Measurements from ENCODE around the gene CARD11.

Gene CARD11

GRCh38 chr7:2999078-2999500 is 44.6 kb downstream of the CARD11 start:
- no peaks in the 10 kb centered on the region for H3K36me3 ChIP-seq
- no peaks in the 10 kb centered on the region for H3K27me3 ChIP-seq
- no peaks in the 10 kb centered on the region for H3K4me1 ChIP-seq (ENCODE audit: control insufficient read depth in 1 of 2, insufficient read depth in 1 of 2, low read depth in 1 of 2, low read length in 1 of 2)
- no peak overlapping the region for H3K27ac ChIP-seq
- no peaks in the 10 kb centered on the region for H3K9me3 ChIP-seq
- TF ChIP-seq CTCF (IDR thresholded peaks at IDR 0.05): no peak
- no peak overlapping the region for H3K4me3 ChIP-seq (ENCODE audit: low read depth in 1 of 2, low read length in 1 of 2)

GRCh38 chr7:2997014-2997413 is 46.7 kb downstream of the CARD11 start:
- Histone ChIP-seq H3K36me3 (no peaks in the 10 kb centered on the region), H3K4me3 (ENCODE audit: low read depth in 1 of 2, low read length in 1 of 2) (no peak overlapping the region), H3K9me3 (no peaks in the 10 kb centered on the region), H3K27ac (no peak overlapping the region), H3K27me3 (no peaks in the 10 kb centered on the region), H3K4me1 (ENCODE audit: control insufficient read depth in 1 of 2, insufficient read depth in 1 of 2, low read depth in 1 of 2, low read length in 1 of 2) (no peaks in the 10 kb centered on the region)
- TF ChIP-seq CTCF (IDR thresholded peaks at IDR 0.05): no peak

GRCh38 chr7:2996141-2996540 is 47.5 kb downstream of the CARD11 start:
- TF ChIP-seq CTCF (IDR thresholded peaks at IDR 0.05): no peak
- Histone ChIP-seq H3K4me3 (ENCODE audit: low read depth in 1 of 2, low read length in 1 of 2) (no peak overlapping the region), H3K27ac (no peak overlapping the region), H3K36me3 (no peaks in the 10 kb centered on the region), H3K9me3 (no peaks in the 10 kb centered on the region), H3K27me3 (no peaks in the 10 kb centered on the region), H3K4me1 (ENCODE audit: control insufficient read depth in 1 of 2, insufficient read depth in 1 of 2, low read depth in 1 of 2, low read length in 1 of 2) (no peaks in the 10 kb centered on the region)

GRCh38 chr7:2993868-2994267 is 49.8 kb downstream of the CARD11 start:
- H3K4me1 ChIP-seq (ENCODE audit: control insufficient read depth in 1 of 2, insufficient read depth in 1 of 2, low read depth in 1 of 2, low read length in 1 of 2): no peaks in the 10 kb centered on the region
- no peak overlapping the region for H3K4me3 ChIP-seq (ENCODE audit: low read depth in 1 of 2, low read length in 1 of 2)
- H3K27ac ChIP-seq: no peak overlapping the region
- H3K36me3 ChIP-seq: no peaks in the 10 kb centered on the region
- no peaks in the 10 kb centered on the region for H3K27me3 ChIP-seq
- no peak for TF ChIP-seq CTCF (IDR thresholded peaks at IDR 0.05)
- H3K9me3 ChIP-seq: no peaks in the 10 kb centered on the region

- no peaks in the 10 kb centered on the region for H3K27me3 ChIP-seq
- no peaks in the 10 kb centered on the region for H3K9me3 ChIP-seq
- no peaks in the 10 kb centered on the region for H3K4me1 ChIP-seq (ENCODE audit: control insufficient read depth in 1 of 2, insufficient read depth in 1 of 2, low read depth in 1 of 2, low read length in 1 of 2)
- no peak for TF ChIP-seq CTCF (IDR thresholded peaks at IDR 0.05)
- no peak overlapping the region for H3K27ac ChIP-seq
- no peak overlapping the region for H3K4me3 ChIP-seq (ENCODE audit: low read depth in 1 of 2, low read length in 1 of 2)
- no peaks in the 10 kb centered on the region for H3K36me3 ChIP-seq
Observed at GRCh38 chr7:2993396-2993795, 50.3 kb downstream of the CARD11 start.

GRCh38 chr7:2990949-2991470 is 52.7 kb downstream of the CARD11 start:
- TF ChIP-seq CTCF (IDR thresholded peaks at IDR 0.05): no peak
- Histone ChIP-seq H3K4me3 (ENCODE audit: low read depth in 1 of 2, low read length in 1 of 2) (no peak overlapping the region), H3K9me3 (no peaks in the 10 kb centered on the region), H3K27me3 (no peaks in the 10 kb centered on the region), H3K27ac (no peak overlapping the region), H3K4me1 (ENCODE audit: control insufficient read depth in 1 of 2, insufficient read depth in 1 of 2, low read depth in 1 of 2, low read length in 1 of 2) (no peaks in the 10 kb centered on the region), H3K36me3 (no peaks in the 10 kb centered on the region)
